RPMI8226 (cell line): ENCODE measurements around the gene SGSM2.

Experiments
- DNase-seq: peaks from one replicate; pipeline ENCODE4 v3.0.0-alpha.2; 2015

SGSM2 gene

DNA sequence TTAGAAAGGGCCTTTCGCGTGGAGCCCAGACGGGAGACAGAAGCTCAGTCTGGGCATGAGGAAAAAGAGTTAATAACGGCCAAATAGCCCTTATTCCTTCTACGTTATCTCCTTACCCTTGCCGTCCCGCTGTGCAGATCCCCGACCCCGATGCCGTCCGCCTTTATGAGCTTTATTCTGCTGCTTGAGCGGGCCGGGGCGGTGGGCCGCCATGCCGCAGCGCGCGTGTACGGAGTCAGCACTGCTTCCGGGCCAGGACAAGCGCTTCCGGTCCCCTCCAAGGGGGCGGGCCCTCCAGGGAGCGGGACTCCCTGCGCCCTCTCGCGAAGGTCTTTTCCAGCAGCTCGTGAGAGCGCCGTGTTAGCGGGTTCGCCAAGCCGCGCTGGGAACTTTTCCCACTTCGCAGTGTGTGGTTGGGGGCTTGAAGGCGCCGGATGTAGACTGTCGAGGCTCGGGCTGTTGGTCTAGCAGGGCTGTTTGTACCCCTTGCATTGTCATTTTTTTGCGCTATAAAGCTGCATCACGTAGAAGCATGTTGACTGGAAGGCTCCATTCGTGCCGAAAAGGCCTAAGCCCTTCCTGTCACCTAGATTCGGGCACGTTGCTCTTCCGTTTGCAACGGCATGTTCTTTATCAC is 968 bp upstream of the SGSM2 start, which contains the start of gene TSR1:
TSR1 (minus strand) TSS at position 243 of the 637 bp plus-strand sequence; CDS start at position 213, 30 bp downstream.
- DNase-seq = peak; percentile 91

DNA sequence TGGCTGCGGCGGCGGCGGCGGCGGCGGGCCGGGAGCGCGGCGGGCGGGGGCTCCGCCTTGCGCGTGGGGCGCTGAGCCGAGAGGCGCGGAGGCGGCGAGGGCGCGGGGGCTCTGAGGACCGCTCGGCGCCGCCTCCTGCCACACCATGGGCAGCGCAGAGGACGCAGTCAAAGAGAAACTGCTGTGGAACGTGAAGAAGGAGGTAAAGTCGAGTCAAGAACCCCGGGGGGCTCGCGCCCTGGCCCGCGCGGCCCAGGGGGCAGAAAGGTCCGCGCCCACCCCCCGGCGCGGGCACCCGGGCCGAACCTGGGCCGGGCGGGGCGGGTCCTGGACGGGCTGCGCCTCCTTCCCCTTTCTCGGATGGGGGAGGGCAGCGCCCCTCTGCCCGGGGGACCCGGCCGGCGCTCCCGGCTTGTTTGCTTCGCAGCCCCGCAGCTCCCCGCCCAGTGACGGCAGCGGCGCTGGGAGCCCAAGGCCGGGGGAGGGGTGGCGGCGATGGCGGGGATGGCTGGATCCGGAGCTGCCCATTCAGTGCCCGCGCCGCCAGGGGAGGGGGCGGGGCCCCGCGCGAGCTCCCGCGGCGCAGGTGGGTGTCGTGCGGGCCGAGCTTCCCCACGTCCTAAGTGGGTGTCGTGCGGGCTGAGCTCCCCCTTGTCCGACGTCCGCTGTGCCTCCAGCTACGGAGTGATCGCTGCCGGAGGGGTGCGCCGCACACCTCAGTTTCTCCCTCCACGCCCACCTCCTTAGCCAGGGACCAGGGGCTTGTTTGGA is 428 bp downstream of the SGSM2 start:
- DNase-seq = peak; percentile 49

DNA sequence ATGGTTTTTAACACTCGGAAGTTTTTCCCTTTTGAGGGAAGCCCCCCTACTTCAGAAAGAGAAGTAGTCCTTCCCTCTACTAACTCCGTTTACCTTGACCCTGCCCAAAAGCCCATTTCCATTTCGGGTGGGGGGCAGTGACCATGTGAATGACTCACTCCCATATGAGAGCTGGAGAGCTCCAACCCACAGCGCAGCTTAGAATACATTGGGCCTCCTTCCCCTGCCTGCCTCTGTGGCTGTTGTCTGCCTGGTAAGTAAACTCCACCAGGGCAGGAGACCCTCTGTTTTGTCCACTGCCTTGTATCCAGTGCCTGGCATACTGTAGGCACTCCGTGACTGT is 985 bp downstream of the SGSM2 start:
- DNase-seq = no peak

DNA sequence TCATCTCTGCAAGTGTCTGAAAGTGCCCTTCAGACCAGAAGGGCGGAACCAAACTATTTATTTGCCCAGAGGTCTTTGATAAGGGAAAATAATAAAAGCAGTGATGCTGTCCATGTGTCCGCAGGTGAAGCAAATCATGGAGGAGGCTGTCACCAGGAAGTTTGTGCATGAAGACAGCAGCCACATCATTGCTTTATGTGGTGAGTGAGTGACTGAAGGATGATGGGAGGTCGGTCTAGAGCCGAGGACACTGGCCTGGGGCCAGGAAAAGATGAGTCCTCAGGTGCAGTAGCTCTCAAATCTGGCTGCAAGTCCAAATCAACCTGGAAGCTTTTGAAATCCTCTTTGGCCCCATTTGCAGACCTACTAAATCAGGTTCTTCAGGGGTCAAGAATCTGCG is 6.1 kb downstream of the SGSM2 start:
- peak; percentile 16 for DNase-seq

DNA sequence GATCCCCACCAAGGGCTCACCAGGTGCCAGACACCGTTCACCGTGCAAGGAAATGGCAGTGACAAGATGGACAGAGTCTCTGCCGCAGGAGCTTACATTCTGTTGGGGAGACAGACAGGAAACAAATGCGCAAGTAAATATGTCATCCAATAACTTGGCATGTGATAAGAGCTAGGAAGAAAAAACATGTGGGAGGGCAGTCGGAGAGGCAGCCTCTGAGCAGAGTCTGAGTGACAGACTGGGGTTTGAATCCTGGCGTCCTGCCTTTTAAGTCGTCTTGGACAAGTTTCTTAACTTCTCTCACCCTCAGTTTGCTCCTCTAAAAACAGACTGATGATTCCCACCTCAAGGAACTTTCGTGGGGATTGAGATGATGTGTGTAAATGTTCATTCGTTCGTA is 7.2 kb downstream of the SGSM2 start:
- no peak for DNase-seq

DNA sequence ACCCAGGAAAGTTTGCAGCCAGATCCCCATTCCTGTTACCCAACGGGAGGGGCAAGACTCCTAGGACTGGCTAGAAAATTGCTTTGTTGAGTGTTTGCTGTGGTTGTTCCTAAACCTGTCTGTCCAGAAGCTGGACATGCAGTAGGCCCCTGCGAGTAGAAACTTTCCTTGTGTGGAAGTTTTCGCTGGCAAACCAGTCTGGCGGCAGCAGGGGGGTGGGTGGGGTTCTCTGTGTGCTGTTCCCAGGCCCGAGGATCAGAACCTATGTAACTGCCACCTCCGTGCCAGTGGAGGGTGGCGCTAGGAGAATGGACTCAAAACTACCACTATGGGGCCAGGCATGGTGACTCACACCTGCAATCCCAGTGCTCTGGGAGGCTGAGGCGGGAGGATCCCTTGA is 9.2 kb downstream of the SGSM2 start:
- no peak for DNase-seq

DNA sequence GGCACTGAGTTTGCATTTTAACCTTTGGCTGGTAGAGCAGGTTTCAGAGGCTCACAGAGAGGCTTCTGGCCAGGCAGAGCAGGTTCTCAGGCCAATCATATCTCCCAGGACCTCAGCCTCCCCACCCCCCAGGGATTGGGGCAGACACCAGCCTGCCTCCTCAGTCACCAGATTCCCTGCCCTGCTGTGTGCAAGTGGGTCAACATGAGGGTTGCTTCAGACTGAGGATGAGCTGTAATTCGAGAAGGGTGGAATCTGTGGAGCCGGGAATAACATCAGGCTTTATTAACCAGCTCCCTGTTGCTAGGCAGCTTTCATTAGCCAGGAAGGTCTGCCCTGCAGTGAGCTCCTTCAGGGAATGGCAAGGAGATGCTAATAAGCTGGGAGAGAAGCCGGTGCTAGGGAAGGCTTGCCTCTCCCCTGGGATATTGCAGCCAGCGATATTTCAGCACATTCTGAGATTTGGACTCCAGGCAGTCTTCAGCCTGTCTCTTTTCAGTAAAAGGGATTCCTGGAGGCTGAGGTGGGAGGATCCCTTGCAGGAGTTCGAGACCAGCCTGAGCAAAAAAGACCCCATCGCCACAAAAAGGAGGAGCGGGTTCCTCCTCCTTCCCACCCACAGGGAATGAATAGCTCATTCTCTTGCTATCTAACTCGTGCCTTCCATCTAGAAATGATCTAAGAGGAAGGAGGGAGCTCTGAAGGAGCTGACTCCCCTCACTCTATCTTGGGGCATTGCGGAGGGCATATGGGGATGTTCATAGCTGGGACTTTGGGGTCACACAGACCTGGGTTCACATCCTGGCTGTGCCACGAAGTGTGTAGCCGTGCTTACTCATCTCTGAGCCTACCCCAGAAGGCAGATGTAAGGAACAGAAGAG is 10.7 kb downstream of the SGSM2 start:
- DNase-seq = no peak

DNA sequence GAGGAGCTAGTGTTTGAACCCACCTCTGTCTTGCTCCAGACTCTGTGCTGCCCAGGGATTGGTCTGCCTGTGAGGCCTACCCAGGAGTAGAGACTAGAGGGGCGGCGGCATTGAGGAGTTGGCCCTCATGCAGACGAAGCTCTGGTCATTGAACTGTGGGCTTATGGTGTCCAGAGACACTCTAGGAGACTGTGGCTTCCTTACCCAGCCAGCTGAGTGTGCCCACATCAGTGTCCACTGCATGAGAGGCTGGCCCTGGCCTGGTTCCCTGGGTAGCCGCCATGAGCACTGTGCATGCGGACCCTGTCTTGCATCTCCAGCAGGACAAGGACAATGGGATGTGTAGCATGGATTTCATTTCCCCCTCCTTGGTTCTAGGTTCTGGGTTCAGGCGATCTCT is 14.0 kb downstream of the SGSM2 start:
- DNase-seq = no peak

DNA sequence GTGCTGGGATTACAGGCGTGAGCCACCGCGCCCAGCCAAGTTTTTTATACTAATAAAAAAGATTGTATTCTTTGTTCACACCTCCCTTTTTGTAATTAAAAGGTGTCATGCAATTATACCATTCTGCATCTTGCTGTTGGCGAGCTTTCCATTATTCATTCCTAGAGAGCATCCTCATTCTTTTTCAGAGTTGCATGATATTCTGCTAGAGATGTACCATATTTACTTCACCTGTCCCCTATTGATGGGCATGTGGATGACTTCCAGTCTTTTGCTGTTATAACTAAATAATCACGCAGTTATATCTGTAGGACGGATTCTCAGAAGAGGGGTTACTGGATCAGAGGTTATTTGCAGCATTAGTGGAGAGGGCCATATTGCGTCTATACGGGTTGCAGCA is 17.0 kb downstream of the SGSM2 start:
- no peak for DNase-seq

DNA sequence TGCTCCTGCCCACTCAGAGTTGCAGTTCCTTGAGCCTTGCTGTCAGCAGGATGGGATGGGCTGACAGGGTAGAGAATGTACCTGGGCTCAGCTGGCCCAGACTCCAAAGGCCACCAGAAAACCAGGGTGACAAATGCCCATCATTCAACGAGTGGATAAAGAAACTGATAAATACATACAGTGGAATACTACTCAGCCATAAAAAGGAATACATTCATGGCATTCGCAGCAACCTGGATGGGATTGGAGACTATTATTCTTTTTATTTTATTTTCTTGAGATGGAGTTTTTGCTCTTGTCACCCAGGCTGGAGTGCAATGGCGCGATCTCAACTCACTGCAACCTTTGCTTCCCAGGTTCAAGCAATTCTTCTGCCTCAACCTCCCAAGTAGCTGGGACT is 19.9 kb downstream of the SGSM2 start:
- DNase-seq = no peak

DNA sequence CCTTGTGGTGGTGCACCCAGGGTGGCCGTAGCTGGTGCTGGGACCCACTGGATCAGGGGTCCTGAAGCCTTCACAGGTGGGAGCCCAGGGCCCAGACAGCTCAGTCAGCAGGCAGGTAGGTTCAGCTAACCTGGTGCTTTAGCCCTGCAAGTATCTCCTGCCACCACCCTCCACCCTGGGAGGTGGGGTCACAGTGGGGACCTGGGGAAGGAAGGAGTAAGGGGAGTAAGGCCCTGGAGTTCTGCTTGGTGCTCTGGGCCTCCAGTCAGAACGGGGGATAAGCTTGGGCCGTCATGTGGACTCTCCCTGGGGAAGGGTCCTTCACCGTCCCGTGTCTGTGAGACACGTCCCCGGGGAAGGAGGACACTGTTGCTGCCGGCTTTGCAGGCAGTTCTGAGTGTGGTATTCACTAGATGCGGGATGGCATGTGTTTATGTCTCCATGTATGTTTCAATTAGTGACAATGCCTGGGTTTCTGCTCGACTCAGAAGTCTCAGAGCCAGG is 20.7 kb downstream of the SGSM2 start:
- DNase-seq = no peak

DNA sequence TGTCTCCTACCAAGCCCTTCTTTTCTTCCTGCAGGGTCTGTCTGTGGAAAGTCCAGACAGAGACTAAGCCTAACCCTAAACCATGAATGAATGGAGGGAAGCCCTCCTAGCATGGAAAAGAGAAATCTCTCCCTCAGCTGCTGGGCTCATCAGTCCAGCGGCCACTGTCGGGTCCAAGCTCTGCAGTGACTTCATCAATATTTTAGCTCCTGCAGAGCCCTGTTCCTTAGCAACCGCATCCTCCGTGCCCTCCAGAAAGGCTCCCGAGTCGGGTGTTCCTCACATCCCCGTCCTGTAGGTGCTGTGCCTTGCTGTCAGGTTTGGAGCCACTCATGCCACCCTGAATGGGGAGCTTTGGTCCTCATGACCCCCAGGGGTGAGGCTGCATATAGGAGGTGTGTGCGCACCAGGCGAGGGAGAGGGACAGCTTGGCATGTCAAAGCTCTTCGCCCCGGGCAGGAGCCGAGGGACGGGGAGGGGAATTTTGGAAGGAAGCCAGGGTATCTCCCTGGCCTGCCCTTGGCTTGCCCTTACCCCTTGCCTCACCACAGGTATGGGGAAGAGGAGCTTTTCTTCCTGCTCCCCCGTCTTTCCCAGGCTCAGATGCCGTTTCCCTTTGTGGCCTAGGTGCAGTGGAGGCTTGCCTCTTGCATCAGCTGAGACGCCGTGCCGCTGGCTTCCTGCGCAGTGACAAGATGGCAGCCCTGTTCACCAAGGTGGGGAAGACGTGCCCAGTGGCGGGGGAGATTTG is 23.9 kb downstream of the SGSM2 start:
- no peak for DNase-seq

DNA sequence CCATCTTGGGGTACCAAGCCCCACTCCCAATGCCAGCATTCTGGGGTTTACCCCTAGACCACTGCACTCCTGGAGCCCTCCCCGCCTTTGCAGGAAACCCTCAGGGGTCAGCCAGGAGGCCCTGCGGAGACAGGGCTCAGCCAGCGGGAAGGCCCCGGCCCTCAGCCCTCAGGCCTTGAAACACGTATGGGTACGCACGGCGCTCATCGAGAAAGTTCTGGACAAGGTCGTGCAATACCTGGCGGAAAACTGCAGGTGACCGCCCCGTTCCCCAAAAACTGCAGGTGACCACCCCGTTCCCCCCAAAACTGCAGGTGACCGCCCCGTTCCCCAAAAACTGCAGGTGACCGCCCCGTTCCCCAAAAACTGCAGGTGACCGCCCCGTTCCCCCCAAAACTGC is 24.7 kb downstream of the SGSM2 start:
- no peak for DNase-seq

DNA sequence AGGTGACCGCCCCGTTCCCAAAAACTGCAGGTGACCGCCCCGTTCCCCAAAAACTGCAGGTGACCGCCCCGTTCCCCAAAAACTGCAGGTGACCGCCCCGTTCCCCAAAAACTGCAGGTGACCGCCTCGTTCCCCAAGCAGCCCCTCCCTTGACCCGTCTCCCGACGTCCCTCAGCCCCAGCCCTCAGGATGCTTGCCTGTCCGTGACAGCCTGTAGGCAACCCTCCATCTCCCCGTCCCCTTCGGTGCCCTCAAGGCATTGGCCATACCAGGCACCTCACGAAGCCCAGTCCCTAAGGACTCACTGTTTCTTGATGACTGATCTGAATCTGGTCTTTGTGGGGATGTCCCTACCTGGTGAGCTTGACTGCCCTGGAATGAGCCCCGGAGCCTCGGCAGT is 25.1 kb downstream of the SGSM2 start:
- DNase-seq = no peak

DNA sequence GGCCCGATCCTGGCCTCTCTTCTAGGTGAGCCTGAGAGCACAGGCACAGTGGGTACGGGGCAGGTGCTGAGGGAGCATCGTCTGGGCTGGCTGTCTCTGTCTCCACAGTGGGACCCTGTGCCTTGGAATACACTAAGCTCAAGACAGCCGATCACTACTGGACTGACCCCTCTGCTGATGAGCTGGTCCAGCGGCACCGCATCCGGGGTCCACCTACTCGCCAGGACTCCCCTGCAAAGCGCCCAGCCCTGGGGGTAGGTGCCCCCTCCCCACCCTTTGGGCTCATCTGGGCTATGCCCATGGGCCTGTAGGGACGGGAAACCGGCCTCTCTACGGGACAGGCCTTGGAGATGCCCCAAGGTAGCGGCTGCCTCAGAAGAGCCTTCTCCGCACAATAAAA is 25.6 kb downstream of the SGSM2 start:
- DNase-seq = no peak

DNA sequence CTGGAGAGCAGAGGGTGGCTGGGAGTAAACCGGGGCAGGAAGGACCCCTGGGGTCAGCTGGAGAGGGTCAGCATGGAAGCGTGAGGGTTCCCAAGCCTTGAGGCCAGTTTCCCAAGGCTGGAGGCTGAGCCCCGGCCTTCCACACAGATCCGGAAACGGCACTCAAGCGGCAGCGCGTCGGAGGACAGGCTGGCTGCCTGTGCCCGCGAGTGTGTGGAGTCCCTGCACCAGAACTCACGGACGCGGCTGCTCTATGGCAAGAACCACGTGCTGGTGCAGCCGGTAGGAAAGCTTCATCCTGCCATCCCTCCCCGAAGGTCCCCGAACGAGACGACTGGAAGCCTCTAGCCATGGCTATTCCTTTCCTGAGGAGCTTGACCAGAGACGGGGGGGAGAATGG is 26.0 kb downstream of the SGSM2 start:
- DNase-seq = no peak

DNA sequence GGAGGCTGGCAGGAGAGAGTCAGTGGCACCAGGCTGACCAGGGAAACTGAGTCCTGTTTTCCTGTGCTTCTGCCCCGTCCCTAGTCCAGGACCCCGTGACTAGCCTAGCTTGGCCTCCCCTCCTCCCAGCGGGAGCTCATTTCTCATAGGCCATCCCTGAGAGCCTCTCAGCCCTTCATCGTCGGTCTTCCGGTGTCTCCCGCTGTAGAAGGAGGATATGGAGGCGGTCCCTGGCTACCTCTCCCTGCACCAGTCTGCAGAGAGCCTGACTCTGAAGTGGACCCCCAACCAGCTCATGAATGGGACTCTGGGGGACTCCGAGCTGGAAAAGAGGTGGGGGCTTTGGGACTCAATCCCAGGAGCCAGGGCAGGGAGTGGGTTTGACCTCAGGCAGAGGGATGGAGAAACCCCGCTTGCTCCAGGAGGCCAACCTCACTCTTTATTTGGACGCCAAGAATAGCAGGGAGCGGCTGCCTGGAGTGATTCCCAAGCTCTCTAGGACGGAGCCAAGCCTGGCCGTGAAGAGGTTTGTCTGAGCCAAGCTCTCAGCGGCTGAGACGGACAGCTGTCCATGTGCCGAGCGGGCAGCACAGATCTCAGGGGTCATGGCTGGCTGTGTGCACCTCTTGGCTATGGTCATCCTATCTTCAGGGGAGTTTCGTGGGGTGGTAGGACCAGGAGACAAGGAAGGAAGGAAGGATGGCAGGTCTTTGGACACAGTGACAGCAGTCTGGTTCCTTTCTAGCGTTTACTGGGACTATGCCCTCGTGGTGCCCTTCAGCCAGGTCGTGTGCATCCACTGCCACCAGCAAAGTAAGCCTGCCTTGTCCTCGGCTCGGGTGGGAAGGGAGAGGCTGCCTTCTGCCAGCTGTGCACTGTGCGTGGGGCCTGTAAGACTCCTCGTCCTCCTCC is 26.8 kb downstream of the SGSM2 start:
- no peak for DNase-seq

DNA sequence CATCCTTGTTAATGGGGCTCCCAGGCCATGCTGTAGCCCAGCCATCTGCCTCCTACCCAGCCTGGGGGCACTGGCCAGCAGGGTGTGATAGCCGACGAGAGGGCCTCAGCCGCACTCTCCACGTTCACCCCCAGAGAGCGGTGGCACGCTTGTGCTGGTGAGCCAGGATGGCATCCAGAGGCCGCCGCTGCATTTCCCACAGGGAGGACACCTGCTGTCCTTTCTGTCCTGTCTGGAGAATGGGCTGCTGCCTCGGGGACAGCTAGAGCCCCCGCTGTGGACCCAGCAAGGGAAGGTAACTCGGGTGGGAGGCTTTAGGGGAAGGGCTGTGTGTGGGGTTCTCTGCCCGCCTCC is 27.4 kb downstream of the SGSM2 start:
- DNase-seq = no peak

DNA sequence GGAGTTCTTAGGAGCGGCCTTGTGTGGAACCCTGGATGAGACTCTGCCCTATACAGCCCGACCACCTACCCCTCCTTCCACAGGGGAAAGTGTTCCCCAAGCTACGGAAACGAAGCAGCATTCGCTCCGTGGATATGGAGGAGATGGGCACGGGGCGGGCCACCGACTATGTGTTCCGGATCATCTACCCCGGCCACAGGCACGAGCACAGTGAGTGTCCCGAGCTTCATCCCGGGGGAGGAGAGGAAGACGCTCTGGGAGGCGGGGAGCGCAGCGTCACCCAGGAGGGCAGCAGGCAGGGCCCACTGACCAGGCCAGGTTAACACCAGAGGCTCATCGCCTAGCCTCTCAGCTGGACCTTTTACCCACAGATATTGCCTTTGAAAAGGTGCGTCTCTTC is 27.8 kb downstream of the SGSM2 start:
- DNase-seq = no peak

DNA sequence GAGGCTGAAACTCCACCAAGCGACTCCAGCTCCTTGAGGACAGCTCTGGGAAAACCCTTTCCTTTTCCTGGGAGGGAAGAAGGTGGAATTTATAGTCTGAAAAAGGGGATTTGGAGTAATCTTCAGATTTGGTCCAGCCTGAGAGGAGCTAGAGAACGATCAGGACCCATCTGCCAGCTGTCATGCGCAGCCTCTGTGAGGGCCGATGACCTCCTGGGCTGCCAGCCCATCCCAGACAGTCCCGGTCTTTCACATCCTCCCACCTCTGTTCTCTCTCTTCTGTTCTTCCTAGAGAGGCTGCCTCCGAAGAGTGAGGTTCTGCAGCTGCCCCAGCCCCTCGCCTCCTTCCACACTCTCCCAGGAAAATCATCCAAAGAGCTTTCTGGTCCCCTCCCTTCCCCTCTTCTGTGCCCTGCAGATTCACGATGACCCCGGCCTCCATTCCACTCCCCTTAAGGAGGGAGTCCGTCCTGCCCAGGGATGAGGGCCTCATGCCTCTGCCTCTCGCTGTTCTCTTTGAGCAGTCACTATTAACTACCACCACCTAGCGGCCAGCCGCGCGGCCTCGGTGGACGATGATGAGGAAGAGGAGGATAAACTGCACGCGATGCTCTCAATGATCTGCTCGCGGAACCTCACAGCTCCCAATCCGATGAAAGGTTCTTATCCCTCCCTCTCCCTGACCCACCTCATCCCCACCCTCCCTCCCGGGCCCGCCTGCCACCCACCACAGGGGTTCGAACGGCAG is 29.6 kb downstream of the SGSM2 start:
- DNase-seq = no peak

DNA sequence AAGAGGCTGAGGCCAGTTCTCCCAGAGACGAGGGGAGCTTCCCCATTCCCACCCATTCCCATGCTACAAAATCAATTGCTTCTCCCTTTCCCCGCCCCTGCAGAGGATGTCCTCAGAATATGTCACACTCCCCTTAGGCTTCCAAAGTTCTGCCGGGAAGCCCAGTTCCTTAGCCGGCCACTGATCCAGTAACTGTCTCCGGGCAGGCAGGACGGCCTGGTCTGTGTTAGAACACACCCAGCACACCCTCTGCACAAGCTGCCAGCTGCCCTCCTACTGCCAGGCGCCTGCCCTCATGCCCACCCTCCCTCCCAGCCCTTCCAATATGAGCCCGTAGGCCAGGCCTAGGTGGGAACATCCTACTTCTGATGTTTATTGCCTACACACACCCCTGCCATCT is 31.1 kb downstream of the SGSM2 start:
- no peak for DNase-seq
